GM13977 (cell line): ENCODE measurements around the gene DAW1.

Experiments
- DNase-seq: peaks from one replicate; pipeline ENCODE4 v3.0.0; 2012; ENCODE audit warnings: low spot score
- CTCF ChIP-seq: IDR thresholded peaks from 2 replicates; pipeline ENCODE4 v1.5.1; 2012; ENCODE audit warnings: mild to moderate bottlenecking, control low read depth; ENCODE audit not compliant: insufficient read depth; ENCODE audit errors: extremely low read depth, missing control alignments
- in situ Hi-C: fragments of 300-500 bp; cut with MboI; formaldehyde crosslinking; loops from one replicate; pipeline ENCODE4 v1.12.0; 2022; ENCODE audit warnings: low sequenced_read_pairs, low pct_unique_long_range_greater_than_20kb, mixed read lengths, inconsistent platforms; ENCODE audit not compliant: unreplicated experiment

Gene DAW1

GRCh38 chr2:227890495-227891079 lies 19.2 kb downstream of the DAW1 start:
- peak; percentile 56 for TF ChIP-seq CTCF
- in situ Hi-C loops: no loop called here
- DNase-seq: peak; percentile 41

GRCh38 chr2:227891673-227892072 lies 20.2 kb downstream of the DAW1 start:
- DNase-seq: no peak
- TF ChIP-seq CTCF: no peak
- in situ Hi-C loops: no loop called here

- no peak for DNase-seq
- TF ChIP-seq CTCF: no peak
- in situ Hi-C loops: no loop called here
Observed at GRCh38 chr2:227903381-227903780, 31.9 kb downstream of the DAW1 start.

GRCh38 chr2:227906991-227907390 lies 35.6 kb downstream of the DAW1 start:
- in situ Hi-C loops: no loop called here
- TF ChIP-seq CTCF: no peak
- no peak for DNase-seq

- in situ Hi-C loops: no loop called here
- TF ChIP-seq CTCF: no peak
- DNase-seq: no peak
Observed at GRCh38 chr2:227908266-227909054, 37.0 kb downstream of the DAW1 start.

- no peak for TF ChIP-seq CTCF
- in situ Hi-C loops: no loop called here
- no peak for DNase-seq
Observed at GRCh38 chr2:227914362-227914761, 42.9 kb downstream of the DAW1 start.
